COLO829 (cell line): Measurements from ENCODE around the gene KLHL33.
"Not testable (repeated sequence)": the region's sequence is repeated elsewhere in the genome, so short reads cannot be mapped to it uniquely, and the experiment has no call there.

Experiments
- DNase-seq: peaks from one replicate; pipeline ENCODE4 v3.0.0; 2012; ENCODE audit warnings: low spot score

Gene KLHL33

DNA sequence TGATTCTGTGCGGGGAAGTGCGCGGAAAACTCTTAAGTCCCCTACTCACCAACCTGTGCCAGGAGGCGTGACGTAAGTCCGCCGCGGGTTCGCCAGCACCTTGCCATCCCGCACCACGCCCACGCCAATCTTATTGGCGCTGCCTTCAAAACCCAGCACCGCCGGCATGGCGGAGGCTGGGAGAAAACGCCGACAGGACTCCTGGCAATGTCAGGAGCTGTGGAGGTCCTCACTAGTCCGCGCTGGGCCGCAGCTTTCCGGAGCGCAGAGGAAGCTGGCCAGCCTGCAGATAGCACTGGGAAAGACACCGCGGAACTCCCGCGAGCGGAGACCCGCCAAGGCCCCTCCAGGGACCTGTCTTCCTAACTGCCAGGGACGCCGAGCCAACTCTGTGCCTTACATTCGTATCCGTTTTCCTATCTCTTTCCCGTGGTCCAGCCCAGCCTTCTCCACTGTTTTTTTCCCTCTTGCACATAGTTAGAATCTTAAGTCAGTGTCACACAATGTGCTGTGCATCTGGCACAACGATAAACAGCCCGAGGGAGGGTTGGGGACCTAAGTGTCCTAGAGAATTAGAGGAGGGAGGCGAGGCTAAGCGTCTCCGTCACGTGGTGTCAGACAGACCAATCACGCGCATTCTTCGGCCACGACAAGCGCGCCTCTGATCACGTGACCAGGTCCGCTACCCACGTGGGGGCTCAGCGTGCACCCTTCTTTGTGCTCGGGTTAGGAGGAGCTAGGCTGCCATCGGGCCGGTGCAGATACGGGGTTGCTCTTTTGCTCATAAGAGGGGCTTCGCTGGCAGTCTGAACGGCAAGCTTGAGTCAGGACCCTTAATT is 18.8 kb upstream of the KLHL33 start, which contains the start of the genes APEX1 and OSGEP:
Gene APEX1, plus strand, starts transcription at position 711 of the 839 bp plus-strand sequence. CDS start 420 bp downstream, outside the sequence.
Gene OSGEP, minus strand, starts transcription at position 297 of the 839 bp plus-strand sequence. Its CDS starts 129 bp downstream, at position 168.
- DNase-seq, result peak; percentile 98

DNA sequence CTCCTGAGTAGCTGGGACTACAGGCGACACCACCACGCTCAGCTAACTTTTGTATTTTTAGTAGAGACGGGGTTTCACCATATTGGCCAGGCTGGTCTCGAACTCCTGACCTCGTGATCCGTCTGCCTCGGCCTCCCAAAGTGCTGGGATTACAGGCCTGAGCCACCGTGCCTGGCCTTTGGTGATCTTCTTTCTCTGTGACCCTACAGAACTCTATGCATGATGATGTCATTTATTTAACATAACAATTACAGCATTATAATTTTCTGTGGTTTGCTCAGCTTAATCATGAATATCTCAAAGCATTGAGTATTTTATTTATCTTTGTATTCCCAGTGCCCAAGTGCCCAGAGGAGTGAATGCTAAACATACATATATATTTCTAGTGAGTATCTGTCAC is 16.9 kb upstream of the KLHL33 start:
- not testable (repeated sequence) for DNase-seq

DNA sequence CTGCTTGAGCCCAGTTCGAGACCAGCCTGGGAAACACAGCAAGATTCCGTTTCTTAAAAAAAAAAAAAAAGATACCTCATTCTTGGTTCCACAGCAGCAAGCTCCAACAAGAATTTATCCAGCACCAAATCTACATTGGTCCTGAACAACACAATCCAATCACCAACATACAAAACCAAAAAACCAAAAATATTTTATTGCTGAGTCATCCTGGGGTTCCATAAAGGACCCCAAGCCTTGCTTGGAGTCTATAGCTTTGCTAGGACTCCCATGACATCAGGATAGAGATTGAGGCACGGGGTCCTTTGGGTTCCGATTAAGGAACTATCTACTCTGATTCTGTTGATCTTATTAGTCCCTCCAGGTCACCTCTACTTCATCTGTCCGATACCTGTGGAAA is 10.9 kb upstream of the KLHL33 start:
- no peak for DNase-seq

DNA sequence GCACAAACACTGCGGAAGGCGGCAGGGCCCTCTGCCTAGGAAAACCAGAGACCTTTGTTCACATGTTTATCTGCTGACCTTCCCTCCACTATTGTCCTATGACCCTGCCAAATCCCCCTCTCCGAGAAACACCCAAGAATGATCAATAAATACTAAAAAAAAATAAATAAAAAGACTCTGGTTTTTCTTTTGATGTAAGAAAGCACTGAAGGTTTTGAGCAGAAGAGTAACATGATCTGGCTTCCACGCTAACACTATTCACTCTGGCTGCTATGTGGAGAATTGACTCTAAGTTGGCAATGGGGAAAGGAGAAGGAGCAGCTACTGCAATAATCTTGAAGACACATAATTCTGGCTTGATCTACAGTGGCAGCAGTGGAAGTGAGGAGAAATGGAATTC is 7.7 kb upstream of the KLHL33 start:
- not testable (repeated sequence) for DNase-seq

DNA sequence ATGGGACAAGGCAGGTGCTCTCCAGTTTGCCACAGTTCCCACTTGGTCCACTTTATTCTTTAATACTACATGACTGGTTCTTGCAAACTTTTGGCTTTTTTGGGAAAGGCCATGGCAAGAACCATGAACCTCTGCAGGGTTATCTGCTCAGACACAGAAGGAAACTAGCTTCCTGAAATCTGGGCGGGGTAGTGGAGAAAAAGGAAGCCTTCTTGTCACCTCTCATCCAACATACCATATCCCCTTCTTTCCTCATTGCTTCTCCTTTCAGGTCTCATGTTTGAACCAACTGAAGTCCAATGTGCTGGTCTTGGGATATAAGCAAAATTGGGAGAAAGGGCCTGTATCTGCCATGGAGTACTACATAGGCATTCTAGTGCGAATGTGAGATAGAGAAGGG is 5.5 kb upstream of the KLHL33 start:
- no peak for DNase-seq

DNA sequence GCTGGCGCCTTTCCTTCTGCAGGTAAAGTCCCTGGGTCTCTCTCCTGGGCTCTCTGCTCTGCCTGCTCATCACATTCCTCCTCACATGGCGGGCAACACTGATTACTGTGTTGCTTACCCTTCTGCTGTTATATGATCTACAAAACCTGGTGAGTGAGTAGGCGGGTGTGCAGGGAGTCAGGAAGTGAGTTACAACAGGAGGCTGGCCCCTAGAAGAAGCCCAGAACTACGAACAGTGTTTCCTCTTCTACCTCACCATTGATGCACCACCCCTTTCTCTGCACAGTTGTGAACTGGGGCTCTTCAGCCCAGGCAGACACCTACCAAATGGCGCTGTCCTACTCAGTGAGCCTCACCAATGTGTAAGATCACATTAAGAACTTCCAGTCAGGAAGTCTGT is 4.9 kb upstream of the KLHL33 start:
- no peak for DNase-seq

DNA sequence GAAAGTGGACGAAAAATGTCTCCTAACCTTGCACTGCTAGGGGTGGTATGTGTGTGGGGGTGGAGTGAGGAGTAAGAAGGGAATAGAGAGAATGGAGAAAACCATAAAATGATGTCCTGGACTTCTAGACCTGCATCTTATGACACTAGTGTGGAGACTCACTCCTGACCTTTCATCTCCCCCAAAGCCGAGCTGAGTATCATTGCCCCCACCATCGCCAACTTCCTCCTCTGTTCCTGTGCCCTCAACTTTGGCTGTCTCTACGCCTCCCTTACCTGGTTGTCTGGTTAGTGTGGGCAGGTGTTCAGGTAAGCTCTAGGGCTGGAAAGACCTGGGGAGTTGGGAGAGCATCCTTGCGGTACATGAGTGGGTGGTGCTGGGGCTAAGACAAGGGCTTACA is 4.5 kb upstream of the KLHL33 start:
- no peak for DNase-seq

DNA sequence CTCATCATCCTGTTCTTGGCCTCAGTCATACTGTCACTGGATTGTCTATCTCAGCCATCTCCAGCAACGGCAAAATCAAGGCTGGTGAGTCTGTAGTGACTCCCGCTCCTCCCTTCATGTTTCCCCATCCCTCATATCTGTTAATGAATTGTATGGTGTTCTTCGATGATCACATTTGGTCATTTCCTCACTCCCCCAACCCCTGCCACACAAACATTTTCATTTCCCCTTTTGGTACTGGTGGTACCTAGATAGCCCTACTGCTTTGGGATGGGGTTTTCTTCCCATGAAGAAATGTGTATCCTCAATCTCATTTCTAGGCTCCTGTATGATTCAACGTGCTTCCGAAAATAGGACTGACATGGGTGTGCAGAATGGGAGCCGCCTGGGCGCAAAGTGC is 2.7 kb upstream of the KLHL33 start:
- no peak for DNase-seq

DNA sequence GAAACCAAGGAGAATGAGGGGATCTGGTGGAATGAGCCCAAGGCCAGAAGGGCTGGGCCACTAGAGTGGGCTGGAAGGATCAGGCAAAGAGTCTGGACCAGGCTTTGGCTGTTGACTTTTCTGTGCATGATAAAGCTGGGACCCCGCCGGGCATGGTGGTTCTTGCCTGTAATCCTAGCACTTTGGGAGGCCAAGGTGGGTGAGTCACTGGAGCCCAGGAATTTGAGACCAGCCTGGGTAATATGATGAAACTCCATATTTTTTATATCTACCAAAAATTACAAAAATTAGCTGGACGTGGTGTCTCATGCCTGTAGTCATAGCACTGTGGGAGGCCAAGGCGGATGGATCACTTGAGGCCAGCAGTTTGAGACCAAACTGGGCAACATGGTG is 393 bp upstream of the KLHL33 start:
- no peak for DNase-seq

DNA sequence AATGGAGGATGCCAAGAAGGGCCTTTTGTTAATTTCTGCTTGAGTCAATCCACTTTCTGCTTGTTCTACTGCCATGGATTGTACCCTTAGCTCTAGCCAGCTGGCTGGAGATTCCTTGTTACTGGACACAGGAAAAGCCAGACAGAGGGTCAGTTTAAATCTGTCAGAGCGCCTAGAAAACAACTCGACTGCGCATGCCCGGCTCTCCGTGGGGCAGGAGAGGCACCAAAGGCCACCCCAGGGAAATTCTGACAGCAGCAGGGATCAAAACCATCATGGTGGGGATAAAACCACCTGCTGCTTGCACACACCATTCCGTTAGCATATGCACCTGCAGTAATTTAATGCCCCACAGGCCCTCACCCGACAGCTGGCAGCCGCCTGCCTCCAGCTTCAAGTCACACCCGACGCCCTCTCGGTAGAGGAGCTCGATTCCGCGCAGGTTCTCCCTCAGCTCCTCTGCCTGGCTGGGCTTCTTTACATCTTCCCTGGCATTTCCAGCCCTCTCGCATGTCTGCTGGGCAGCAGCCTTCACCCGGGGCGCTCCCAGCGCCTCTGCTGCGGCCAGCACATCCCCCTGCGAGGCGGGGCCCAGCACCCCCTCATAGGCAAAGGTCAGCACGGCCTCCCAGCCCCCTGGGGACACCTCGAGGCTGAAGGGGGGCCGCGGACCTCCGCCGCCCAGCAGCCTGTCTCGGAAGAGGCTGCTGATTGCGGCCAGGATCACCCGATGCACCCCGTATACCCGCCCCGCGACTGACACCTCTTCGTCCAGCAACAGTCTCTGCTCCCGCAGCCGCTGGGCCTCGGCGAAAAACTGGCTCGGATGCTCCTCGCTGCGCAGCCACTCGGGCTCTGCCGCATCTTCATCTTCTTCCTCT is 1.0 kb downstream of the KLHL33 start:
- no peak for DNase-seq

DNA sequence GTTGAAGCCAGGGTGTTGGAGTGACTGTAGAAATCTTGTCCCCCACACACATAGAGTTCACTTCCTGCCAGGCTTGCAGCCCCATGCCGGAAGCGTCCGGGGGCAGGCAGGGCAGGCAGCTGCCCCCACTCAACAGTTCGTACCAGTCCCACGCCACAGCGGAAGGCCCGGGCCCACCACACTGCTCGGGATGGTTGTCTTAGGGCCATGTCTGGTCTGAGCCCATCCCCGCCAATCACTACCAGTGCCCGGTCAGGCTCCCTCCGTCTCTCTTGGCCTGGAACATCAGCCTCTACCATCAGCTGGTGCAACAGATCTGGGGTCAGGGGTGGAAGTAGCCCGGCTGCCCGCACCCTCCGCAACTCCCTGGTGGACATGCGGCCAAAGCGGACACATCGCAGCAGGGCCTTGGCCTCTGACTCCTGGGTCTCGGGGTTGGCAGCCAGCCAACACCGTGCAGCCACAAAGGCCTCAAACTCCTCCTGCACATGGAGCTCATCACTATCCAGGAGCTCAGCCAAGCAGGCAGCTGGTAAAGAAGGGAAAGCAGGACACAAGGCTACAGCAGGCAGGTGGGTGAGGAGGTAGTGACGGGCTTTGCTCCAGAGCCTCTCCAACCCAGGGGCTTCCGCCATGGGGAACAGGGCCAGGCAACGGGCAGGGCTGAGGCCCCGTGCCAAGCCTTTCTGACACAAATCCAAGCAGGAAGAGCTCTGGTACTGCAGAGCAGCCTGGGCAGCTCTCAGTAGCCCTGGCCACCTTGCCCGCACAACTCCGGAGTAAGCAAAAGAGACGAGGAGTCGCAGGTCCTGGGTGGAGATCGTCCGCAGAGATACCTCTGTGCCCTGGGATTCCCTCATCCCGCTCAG is 5.9 kb downstream of the KLHL33 start:
- no peak for DNase-seq

DNA sequence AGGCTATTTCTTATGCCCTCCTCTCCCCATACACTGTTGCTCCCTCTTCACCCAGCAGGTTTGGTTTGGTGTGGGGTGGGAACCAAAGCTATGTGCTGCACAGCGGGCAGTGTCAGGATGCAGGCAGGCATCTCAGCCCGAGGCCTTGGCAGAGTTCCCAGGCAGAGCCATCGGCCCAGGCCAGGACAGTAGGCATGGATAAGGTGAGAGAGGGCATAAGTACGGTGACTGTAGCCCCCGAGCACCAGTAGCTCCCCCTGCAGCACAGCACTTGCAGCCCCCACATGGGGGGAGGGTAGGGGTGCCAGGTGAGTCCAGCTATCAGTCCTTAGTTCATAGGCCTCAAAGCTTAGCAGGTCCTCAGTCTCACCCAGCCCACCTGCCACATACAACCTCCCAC is 7.2 kb downstream of the KLHL33 start:
- DNase-seq, result no peak

DNA sequence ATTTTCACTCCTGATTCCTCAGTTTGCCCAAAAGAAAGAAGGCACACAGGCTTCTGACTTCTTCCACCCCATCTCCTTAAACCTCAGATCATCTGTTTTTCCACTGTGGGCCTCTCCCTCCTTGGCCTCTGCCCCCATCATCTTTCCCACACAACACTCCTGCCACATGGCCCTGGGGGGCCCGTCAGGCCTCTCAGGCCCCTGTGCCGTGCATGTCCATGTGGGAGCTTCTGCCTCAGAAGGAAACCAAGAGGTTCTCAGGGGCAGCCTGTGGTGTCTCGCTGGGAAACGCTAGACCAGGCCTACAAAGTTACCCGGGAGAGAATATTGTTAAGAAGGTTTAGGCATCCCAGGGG is 8.0 kb downstream of the KLHL33 start:
- no peak for DNase-seq

DNA sequence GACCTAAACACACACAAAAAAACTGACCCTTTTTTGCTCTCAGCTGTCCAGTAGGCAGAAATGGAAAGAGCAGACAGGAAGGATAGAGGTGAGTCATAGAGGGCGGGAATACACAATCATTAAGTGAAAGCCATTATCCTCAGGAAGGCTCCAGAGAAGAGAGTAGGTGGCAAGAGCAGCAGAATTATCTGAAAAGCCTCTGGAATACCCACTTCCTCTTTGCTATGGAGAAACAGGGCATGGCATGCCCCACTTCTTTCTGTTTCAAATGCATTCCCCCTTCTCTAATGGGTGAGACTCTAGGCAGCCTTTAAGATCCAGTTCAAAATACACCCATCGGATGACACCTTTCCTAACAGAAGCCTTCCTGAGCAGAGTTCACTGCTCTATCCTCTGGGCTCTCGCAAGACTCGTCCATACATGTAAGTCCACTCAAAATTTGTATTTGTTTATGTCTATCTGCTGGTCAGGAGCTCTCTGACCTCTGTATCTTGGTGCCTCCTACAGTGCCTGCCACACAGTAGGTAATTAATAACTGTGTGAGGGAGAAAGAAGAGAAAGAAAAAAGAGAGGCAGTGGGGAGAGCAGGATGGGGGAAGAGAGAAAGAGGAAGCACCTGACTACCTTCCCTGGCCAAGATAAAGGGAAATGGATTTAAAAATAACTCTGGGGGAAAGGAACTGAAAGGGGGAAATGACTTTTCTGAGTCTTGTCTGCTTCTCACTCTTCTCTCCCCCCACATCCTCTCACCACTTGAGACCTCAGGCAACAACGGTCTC is 8.5 kb downstream of the KLHL33 start:
- DNase-seq, result peak; percentile 91

DNA sequence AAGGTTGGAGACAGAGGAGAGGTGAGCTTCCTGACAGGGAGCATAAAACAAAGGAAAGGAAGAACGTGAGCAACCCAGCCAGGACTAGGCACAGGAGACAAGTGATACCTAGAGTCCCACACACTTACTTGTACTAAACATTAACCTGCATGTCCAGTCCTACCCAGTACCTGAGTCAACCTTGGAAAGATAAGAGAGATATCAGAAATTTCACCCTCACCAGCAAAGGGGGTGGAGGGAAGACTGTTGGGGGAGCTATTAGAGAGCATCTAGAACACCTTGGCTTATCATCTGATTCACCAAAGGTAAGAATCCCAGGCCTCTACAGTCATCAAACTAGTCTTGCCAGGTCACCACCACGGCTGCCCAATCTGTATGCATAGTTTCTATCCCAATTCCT is 11.1 kb downstream of the KLHL33 start:
- DNase-seq, result no peak

DNA sequence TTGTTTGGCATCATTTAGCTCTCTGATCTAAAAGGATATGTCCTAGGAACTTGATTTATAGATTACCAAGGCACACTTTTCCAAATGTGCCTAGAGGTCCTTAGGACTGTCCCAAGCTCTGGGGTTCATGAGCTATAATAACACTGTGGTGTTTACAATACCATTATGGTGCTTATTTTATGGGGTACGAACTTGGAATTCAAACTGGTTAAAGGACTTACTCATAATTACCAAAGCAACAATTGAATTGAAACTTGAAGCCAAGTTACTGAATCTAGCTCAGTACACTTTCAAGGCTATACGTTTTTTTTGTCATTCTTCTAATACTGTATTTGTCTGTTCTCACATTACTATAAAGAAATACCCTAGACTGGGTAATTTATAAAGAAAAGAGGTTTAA is 13.1 kb downstream of the KLHL33 start:
- DNase-seq, result no peak

DNA sequence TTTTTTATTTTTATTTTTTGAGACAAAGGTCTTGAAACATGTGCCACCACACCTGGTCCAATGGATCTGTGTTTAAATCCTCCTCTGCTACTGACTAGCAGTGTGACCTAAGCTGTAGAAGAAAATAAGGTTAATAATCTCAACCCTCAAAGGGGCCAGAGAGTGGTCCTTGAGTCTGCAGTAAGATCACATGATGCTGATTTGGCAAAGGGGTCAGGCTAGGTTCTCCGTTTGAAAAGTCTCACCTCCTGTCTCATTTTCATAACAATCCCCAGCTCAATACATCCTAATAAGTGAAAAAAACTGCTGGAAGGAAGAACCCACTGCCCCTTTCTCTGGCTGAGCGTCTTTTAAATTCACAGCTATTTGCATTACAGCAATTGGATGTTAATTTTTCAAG is 14.7 kb downstream of the KLHL33 start:
- DNase-seq, result no peak

DNA sequence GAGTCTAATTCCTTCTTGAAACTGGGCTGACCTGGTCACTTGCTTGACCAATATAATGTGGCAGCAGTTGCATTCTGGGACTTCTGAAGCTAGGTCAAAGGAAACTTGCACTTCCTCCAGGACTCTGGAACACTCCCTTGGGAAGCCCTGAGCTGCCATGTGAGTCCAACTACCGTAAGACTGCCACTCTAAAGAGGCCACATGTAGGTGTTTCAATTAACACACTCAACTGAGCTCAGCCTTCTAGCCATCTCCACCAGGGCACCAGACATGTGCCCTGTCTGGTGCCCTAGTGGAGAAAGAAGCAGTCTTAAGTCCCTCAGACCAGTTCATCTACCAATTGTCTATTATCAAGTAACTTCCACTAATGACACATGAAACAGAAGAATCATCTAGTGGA is 16.5 kb downstream of the KLHL33 start:
- DNase-seq, result no peak

DNA sequence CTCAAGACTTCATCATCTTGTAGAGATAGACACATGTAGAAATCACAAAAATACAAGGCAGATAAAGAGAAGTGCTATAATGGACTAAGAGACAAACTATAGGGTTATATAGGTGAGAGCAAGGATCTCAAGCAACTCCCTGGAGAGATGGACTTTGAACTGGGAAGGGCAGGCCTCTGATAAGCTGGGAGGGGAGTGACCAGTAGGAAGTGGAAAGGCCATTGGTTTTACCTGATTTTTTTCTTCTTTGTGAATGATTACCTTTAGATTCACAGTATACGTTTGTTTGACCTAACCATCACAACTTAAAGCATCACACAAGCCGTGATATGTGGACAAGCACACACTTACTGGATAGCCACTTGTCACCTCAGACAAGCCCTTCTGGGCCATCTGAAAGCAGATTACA is 17.5 kb downstream of the KLHL33 start:
- no peak for DNase-seq

DNA sequence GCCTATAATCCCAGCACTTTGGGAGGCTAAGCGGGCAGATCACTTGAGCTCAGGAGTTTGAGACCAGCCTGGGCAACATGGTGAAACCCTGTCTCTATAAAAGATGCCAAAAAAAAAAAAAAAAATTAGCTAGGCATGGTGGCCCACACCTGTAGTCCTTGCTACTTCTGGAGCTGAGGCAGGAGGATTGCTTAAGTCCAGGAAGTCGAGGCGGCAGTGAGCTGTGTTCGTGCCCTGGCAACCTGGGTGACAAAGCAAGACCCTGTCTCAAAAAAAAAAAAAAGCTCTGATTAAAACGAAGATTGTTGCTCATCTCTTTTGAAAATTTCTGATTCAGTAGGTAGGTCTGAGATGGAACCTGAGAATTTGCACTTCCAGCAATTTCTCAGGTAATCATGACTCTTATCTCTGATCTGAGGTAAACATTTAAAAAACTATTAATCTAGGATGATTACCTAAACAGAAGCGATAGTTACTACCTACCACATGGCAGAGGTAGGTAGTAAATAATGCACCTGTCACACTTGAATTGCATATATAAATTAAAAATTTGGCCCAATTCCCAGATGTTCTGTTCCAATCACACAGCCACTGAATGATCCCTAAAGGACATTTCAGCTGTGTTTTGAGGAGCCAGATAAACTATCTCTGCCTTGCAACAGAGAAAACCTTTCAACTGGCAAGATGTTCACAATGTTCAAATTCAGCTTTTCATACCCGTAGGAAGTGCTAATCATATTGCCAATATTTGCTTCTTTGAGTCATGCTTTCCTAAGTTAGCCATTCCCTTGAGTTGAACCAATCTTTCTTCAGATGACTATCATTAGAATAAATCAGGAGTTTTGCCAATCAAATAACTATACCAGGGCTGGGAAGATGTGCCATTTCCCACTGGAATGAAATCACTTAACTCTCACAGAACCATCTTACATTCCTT is 18.4 kb downstream of the KLHL33 start:
- DNase-seq, result no peak
